GM21390 (cell line): ENCODE measurements around the gene MARCHF9.

ENCODE experiments used
- ATAC-seq: cut with Tn5 transposase; IDR thresholded peaks from one replicate; pipeline ENCODE4 v1.9.1; 2021; ENCODE audit not compliant: unreplicated experiment

Gene MARCHF9

GRCh38 chr12:57737467-57738460 is 17.1 kb upstream of the MARCHF9 start:
- ATAC-seq, result no peak

- ATAC-seq, result no peak
Measured at GRCh38 chr12:57738661-57739237, 16.2 kb upstream of the MARCHF9 start, which contains the start of gene AGAP2. Gene AGAP2, minus strand, starts transcription at chr12:57738742. Its CDS starts 496 bp downstream, at chr12:57738246.

- no peak for ATAC-seq
Measured at GRCh38 chr12:57739387-57739786, 15.5 kb upstream of the MARCHF9 start.

DNA sequence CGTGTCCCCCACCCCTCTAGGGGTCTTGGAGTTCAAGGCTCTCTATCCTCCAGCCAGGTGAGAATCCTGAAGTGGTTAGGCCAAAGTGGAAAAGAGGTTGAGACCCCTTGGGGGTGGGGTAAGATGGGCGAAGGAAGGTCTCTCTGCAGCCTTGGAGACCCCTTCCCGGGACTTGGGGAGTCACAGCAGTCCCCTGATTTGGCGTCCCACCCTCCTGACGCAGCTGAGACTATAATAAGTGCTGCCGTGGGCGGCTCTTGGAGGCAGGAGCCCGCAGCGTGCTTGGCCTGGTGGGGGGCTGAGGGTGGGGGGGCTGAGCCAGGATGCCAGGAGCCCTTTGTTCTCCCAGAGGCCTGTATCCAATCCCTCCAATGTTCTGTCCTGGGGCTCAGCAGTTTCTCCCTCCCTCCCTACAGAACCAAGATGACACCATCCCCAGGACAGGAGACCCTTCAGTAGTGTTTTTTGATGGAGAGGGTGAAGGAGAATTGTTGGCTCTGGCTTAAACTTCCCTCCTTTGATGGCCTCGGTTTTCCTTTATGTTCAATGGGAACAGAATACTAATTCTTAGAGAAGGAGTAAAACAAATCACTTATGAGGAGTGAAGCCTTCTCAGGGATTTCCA is 14.9 kb upstream of the MARCHF9 start:
- ATAC-seq, result no peak

- ATAC-seq, result peak; percentile 48
Measured at GRCh38 chr12:57740656-57741412, 14.1 kb upstream of the MARCHF9 start.

GRCh38 chr12:57741413-57741789 is 13.5 kb upstream of the MARCHF9 start:
- no peak for ATAC-seq

GRCh38 chr12:57741844-57742738 is 12.8 kb upstream of the MARCHF9 start:
- peak; percentile 59 for ATAC-seq

DNA sequence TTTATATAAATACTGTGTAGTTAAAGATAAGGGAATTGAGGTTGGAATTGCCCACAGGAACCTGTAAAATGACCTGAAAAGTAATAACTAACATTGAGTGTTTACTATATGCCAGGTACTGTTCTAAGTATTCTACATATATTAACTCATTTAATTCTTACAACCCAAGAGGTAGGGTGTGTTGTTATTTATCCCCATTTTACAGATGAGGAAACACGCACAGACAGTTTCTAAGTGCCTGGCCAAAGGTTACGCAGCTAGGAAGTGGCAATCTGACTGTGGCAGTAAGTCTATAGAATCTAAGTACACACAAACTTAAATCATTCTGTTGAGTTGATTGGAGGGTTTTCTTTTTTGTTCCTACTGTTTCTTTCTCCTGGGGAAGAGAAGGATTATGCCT is 11.1 kb upstream of the MARCHF9 start:
- no peak for ATAC-seq

GRCh38 chr12:57744194-57744776 is 10.6 kb upstream of the MARCHF9 start:
- peak; percentile 35 for ATAC-seq

- peak; percentile 72 for ATAC-seq
Measured at GRCh38 chr12:57744777-57745484, 10.0 kb upstream of the MARCHF9 start, which contains the start of gene TSPAN31. Gene TSPAN31, plus strand, starts transcription at chr12:57745039. Its CDS starts 116 bp downstream, at chr12:57745155.

DNA sequence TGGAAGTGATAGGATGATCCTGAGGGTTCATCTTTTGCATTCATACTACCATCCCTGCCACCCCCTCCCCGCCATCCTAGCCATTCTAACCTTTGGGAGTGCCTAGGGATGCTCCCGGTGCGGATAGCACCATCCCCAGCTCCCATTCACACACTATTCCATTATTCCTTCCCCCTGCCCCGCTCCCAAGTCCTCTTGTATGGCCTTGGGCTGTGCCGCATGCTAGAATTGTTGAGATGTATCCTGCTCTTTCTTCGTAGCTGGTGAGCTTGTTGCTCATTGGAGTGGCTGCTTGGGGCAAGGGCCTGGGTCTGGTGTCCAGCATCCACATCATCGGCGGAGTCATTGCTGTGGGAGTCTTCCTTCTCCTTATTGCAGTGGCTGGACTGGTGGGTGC is 9.4 kb upstream of the MARCHF9 start:
- no peak for ATAC-seq

DNA sequence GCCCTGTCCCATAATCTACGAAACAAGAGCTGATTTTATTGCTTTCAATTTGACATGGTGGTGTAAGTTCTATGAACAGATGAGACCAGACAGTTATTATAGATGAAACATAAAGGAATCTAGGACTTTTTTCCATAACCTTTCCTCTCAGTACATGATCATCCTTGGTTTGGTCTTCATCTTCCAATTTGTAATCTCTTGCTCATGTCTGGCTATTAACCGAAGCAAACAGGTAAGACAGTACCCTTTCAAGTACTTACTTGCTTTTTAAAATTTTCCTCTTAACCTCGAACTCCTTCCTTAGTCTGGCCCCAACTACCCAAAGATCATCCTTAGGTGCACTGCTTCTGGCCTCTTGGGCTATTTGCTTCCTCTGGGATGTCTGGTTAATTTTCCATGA is 8.9 kb upstream of the MARCHF9 start:
- no peak for ATAC-seq

DNA sequence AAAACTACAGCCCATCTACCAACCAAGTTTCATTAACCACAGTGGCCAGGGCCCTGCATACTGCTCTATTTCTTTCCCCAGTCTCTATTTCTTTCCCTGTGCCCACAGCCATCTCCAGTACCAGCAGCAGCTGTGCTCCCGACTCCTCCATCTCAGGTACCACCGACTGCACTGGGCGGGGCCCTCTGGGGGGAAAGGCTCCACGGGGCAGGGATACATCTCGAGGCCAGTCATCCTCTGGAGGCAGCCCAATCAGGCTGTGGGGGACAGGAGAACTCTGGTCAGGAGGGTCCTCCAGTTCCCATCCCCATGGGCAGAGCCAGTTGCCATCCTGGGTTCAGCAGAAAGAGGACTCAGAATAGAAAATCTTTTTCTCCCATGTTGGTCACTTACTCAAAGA is 5.8 kb upstream of the MARCHF9 start:
- no peak for ATAC-seq

DNA sequence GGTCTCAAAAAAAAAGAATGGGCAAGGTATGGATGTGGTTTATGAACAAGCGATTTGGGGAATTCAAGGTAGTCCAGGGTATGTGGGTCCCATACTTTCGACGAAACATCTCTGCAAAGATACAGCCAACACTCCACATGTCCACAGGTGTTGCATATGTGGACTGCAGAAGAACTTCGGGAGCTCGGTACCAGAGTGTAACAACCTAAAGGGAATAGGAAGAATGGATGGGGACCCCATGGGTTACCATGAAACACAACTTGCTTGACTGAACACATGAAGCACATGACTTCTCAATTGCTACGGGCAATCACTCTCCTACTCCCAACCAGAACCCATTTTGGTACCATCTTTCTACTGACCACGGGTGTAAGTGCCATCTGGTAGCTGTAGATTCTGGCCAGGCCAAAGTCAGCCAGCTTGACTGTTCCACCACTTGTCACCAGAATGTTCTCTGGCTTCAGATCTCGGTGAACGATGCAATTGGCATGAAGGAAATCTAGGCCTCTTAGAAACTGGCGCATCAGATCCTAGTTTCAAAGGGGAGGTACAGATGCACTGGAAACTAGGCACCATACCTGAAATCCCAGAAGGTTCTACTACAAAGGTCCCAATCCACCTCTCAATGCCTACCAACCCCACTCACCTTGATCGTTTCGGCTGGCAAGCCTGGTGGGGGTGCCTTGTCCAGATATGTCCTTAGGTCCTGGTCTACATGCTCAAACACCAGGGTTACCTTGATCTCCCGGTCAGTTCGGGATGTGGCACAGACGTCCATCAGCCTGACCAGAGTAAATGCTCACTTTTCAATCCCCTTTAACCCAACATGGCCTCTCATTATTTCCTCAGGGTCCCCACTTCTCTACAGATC is 4.1 kb upstream of the MARCHF9 start:
- no peak for ATAC-seq

GRCh38 chr12:57751432-57751787 is 3.5 kb upstream of the MARCHF9 start:
- ATAC-seq, result no peak

DNA sequence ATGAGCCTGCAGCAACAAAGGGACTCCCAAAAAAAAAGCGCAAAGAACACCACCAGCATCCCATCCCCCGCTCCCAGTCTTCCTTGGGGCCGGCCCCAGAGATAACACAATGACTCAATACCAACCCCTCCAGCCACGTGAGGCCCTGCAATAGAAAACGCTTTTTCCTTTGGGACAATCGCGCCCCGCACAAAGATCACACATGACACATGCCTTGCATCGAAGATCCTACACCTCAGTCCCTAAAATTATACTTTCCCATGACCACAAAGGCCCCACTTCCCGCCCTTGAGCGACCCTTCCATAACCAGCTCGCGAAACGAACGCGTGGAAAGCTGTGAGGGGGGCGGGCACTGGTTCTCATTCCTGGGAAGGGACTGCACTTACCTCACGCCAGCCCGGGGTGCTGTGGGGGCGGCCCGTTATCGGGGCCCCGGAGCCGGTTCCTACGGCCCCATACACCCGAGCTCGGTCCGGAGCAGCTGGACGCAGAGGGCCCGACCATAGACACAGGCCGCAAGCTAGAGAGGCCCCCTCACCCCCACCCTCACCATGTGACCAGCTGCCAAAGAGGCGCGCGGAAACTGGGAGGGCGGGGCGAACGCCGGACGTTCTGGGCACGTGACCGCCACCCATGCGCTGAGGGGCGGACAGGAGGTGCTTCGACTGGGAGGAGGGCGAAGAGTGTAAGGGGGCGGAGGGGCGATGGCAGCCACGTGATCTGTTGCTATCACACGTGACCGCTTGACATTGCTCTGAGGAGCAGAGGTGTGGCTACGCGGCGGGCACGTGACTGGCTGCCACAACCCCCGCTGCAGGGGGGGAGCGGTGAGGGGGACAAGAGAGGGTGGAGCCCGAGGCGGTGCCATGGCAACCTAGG is 2.9 kb upstream of the MARCHF9 start, which contains the start of gene CDK4:
Gene CDK4, minus strand, starts transcription at position 523 of the 880 bp plus-strand sequence. CDS start 593 bp downstream, outside the sequence.
- peak; percentile 67 for ATAC-seq

DNA sequence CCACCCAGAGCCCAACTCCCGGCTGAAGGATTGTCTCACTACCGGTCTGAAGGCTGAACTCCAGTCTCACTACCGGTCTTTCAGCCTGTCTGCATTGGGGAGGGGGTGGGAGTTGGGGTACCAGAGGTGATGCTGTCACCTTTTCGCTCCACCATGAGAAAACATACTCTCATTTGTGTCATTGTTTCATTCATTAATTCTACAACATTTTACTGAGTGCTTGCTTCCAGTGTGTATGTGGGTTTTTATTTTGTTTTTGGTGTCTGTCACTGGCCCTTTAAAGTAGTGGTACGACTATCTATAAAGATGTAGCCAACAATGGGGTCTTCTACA is 2.3 kb upstream of the MARCHF9 start:
- no peak for ATAC-seq
